Measurements from ENCODE around the gene ZNHIT2. TPM values are rescaled to one million over a fixed set of nuclear protein-coding genes. Genes with fewer than 3 reads are reported as not detected.

The ZNHIT2 gene
- total and polyA plus RNA-seq, 2 of the 13 experiments (the other 11 are each of a cell fraction or from before 2014, with no cell fraction given), result 1.1 to 6.5 TPM

DNA sequence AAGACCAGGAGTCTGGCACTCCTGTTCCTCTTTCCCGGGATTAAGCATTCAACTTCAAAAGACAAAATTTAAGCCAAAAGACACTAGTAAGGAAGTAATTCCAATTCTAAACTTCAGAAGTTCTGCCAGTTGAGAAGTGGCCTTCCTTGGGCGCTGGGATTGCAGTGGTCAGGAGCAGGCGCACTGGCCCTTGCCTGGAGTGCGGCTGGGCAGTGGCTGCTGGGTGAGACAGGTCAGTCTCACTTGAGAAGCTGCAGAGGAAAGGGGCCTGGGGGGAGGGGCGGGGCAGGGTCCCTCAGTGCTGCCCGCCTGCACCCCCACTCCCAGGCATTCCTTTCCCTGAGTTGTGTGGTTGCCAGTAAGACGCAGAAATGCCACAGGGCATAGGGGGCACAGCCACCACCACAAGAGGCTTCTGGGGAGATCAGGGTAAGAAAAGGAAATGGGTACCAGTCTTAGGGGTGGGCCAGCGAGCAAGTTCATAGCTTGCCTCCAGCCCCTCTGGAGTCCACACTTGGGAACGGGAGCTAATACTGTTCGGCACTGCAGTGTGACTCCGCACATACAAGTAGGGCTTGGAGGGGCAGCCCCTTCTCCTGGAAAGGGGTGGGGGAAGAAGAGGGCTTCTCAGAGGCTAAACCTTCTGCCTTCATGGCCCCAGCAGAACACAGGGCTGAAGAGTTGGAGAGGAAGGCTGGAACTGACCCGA is 10.1 kb upstream of the ZNHIT2 start:
- POLR2A ChIA-PET, result interaction anchor here (0.6 to 2.8 kb wide), 6 partner anchors 9 to 292 kb away, joined by 3 to 12 read pairs (median 4); partner anchors contain the start of genes CAPN1, TM7SF2 and ZNHIT2
- Histone ChIP-seq H3K9me3 (ENCODE audit: low read length) (no peaks in the 10 kb centered on the region), H3K27ac (ENCODE audit: extremely low read length, insufficient read depth, low read length) (no peak overlapping the region), H3K4me2 (ENCODE audit: low read depth, low read length) (no peak overlapping the region), H2AFZ (ENCODE audit: low read length) (no peak overlapping the region), H3K9ac (ENCODE audit: insufficient read depth, low read depth, low read length) (no peak overlapping the region), H3K4me1 (ENCODE audit: insufficient read depth, low read length) (peaks cover 26% of the 10 kb centered on the region), H3K4me3 (replicated peaks in 1 of 3; ENCODE audit: insufficient read depth in 1 of 3, low read depth in 2 of 3, low read length in 3 of 3) (no peak overlapping the region), H4K20me1 (ENCODE audit: insufficient read depth, low read length) (peaks cover 11% of the 10 kb centered on the region; the same call in 1 of the 2 replicates), H3K27me3 (ENCODE audit: control insufficient read depth in 1 of 2, insufficient read depth in 2 of 2, low read length in 2 of 2) (no peaks in the 10 kb centered on the region; a peak in 1 of 5 replicates), H3K36me3 (replicated peaks in 1 of 2; ENCODE audit: control insufficient read depth in 1 of 2, insufficient read depth in 2 of 2, low read length in 2 of 2) (peaks cover 47 to 75% of the 10 kb centered on the region in 2 experiments), H3K79me2 (ENCODE audit: insufficient read depth, low read length) (peaks cover 33% of the 10 kb centered on the region)
- in situ Hi-C loops (cut with HindIII; ENCODE audit: extremely low pct_ligation_motif_present, low pct_unique_long_range_greater_than_20kb), result no loop called here
- BruUV-seq (replicated peaks), result no TSS peak
- ATAC-seq (no peak), DNase-seq (ENCODE audit: low spot score) (no peak), FAIRE-seq (no peak)
- intact Hi-C loops (cut with micrococcal nuclease; ENCODE audit: unreplicated experiment), result no loop called here
- CTCF ChIA-PET (ENCODE audit: low intra/inter-chr PET ratio, low total read pairs), result no interaction called here
- 96% methylated on average over 10 of the region's 12 CpGs for WGBS (ENCODE audit: low lambda C conversion rate)
- peak in 1 of 2 experiments; percentile 5; a peak in 1 of 4 replicates for TF ChIP-seq POLR2A (IDR thresholded peaks at IDR 0.05; ENCODE audit: insufficient read depth in 1 of 2, low read depth in 2 of 2, low read length in 2 of 2)
- peak; percentile 36; the same call in 1 of the 2 replicates for TF ChIP-seq RBFOX2 (IDR thresholded peaks at IDR 0.05; ENCODE audit: low read depth, low read length)
- no peak for TF ChIP-seq HMG20B (CRISPR knock-in tag; conservative IDR thresholded peaks at IDR 0.05)
- no peak for TF ChIP-seq ZNF468 (CRISPR knock-in tag; IDR thresholded peaks at IDR 0.05)
- TF ChIP-seq PAF1 (CRISPR knock-in tag; IDR thresholded peaks at IDR 0.05), result no peak
- TF ChIP-seq POLR2AphosphoS5 (IDR thresholded peaks at IDR 0.05; ENCODE audit: low read depth, low read length), result peak; percentile 21; the same call in 1 of the 2 replicates
- no peak for TF ChIP-seq ZNF652 (CRISPR knock-in tag; IDR thresholded peaks at IDR 0.05; ENCODE audit: borderline replicate concordance, low read depth)

DNA sequence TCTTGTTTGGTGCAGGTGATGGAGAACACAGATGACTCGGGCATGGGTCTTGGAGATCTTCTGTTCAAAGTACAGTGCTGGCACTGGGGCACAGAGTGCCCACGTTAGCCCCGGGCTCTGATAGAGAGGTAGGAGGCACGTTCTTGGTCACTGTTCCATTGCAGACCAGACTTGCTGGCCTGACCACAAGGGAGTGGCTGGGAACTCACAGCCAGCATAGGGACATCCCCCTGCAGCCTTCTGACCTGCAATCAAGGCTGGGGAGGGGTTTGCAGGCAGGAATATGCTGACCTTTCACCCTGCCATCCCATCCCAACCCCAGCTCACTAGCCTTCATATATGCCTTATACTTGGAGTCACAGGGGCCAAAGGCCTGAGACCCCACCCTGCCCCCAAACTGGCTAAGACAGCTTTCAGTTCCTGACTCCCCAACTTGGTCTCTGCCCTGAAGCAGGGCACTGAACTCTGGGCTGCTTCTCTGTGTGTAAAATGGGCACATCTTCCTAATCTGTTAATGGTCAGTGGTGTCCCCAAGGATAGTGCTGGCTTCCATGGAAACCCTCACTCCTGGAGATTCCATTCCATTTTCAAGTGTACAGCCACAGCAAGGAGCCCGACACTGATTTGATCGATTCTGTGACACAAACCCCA is 9.2 kb upstream of the ZNHIT2 start:
- peak; percentile 21 for TF ChIP-seq POLR2G (IDR thresholded peaks at IDR 0.05; ENCODE audit: low read depth, low read length)
- TF ChIP-seq POLR2AphosphoS5 (IDR thresholded peaks at IDR 0.05; ENCODE audit: low read depth, low read length), result peak; percentile 16
- TF ChIP-seq HOXD1 (CRISPR knock-in tag; IDR thresholded peaks at IDR 0.05), result no peak
- peak in 1 of 2 experiments; percentile 42; a peak in 2 of 4 replicates for TF ChIP-seq POLR2A (IDR thresholded peaks at IDR 0.05; ENCODE audit: insufficient read depth in 1 of 2, low read depth in 2 of 2, low read length in 2 of 2)
- peak; percentile 36 to 45; a peak in 2 of 4 replicates for TF ChIP-seq MAFK (conservative IDR thresholded peaks at IDR 0.05 in 1 of 2, IDR thresholded peaks at IDR 0.05 in 1 of 2; ENCODE audit: low read length in 2 of 2)
- peak; percentile 65 for TF ChIP-seq AGO2 (optimal IDR thresholded peaks at IDR 0.05; ENCODE audit: low read depth, low read length)
- TF ChIP-seq MAZ (IDR thresholded peaks at IDR 0.05; ENCODE audit: borderline replicate concordance, low read depth, low read length), result no peak
- TF ChIP-seq MAZ (CRISPR knock-in tag; IDR thresholded peaks at IDR 0.05; ENCODE audit: low read depth), result no peak
- peak; percentile 10; the same call in 1 of the 2 replicates for TF ChIP-seq NR2F6 (IDR thresholded peaks at IDR 0.05)
- no peak for TF ChIP-seq NR2F6 (CRISPR knock-in tag; IDR thresholded peaks at IDR 0.05)
- DNase-seq (ENCODE audit: low spot score), result no peak
- Histone ChIP-seq H3K9ac (ENCODE audit: insufficient read depth, low read depth, low read length) (no peak overlapping the region), H2AFZ (ENCODE audit: low read length) (no peak overlapping the region), H3K27me3 (ENCODE audit: control insufficient read depth in 1 of 2, insufficient read depth in 2 of 2, low read length in 2 of 2) (no peaks in the 10 kb centered on the region; a peak in 1 of 5 replicates), H3K9me3 (ENCODE audit: low read length) (no peaks in the 10 kb centered on the region), H3K4me2 (ENCODE audit: low read depth, low read length) (no peak overlapping the region), H3K27ac (ENCODE audit: extremely low read length, insufficient read depth, low read length) (no peak overlapping the region), H3K36me3 (replicated peaks in 1 of 2; ENCODE audit: control insufficient read depth in 1 of 2, insufficient read depth in 2 of 2, low read length in 2 of 2) (peaks cover 43 to 67% of the 10 kb centered on the region in 2 experiments), H4K20me1 (ENCODE audit: insufficient read depth, low read length) (peaks cover 4% of the 10 kb centered on the region; the same call in 1 of the 2 replicates), H3K4me1 (ENCODE audit: insufficient read depth, low read length) (peaks cover 20% of the 10 kb centered on the region), H3K4me3 (replicated peaks in 1 of 3; ENCODE audit: insufficient read depth in 1 of 3, low read depth in 2 of 3, low read length in 3 of 3) (no peak overlapping the region), H3K79me2 (ENCODE audit: insufficient read depth, low read length) (peaks cover 31% of the 10 kb centered on the region)
- 95% methylated on average over 6 of the region's 6 CpGs for WGBS (ENCODE audit: low lambda C conversion rate)
- CTCF ChIA-PET (ENCODE audit: low intra/inter-chr PET ratio, low total read pairs), result no interaction called here
- BruUV-seq (replicated peaks), result no TSS peak
- intact Hi-C loops (cut with micrococcal nuclease; ENCODE audit: unreplicated experiment), result no loop called here
- no peak for FAIRE-seq
- no peak for ATAC-seq
- in situ Hi-C loops (cut with HindIII; ENCODE audit: extremely low pct_ligation_motif_present, low pct_unique_long_range_greater_than_20kb), result no loop called here
- POLR2A ChIA-PET, result interaction anchor here (0.7 to 1.7 kb wide), 4 partner anchors 8 to 55 kb away, joined by 3 to 6 read pairs (median 4); partner anchors contain the start of genes CAPN1 and TM7SF2
